Small intestine (tissue), 7 donors: Measurements from ENCODE around the gene FEM1A. TPM values are rescaled to one million over a fixed set of nuclear protein-coding genes. Genes with fewer than 3 reads are reported as not detected.
"Not testable (repeated sequence)": the region's sequence is repeated elsewhere in the genome, so short reads cannot be mapped to it uniquely, and the experiment has no call there.

Source experiments
- DNase-seq, 2 donors: peaks; one replicate each; pipeline versions ENCODE4 v3.0.0 to v3.0.0-alpha.2; 2013
- FAIRE-seq: peaks from 2 replicates; lab custom pipeline; 2012; peaks lifted over from hg19 to GRCh38; lab: Jason Lieb, UNC
- H3K27ac ChIP-seq, 3 donors: one replicate each; pipeline ENCODE4 v1.5.1; 2013; ENCODE audit warnings: low read length in 2 of 3, mild to moderate bottlenecking in 2 of 3, control low read depth in 1 of 3, inconsistent platforms in 1 of 3, low read depth in 1 of 3, moderate library complexity in 1 of 3
- H3K27me3 ChIP-seq, 3 donors: one replicate each; pipeline ENCODE4 v1.6.1; 2013; ENCODE audit warnings: low read length in 3 of 3, inconsistent platforms in 1 of 3; ENCODE audit not compliant: control insufficient read depth in 3 of 3, insufficient read depth in 3 of 3
- H3K36me3 ChIP-seq, 3 donors: one replicate each; pipeline ENCODE4 v1.6.1; 2013; ENCODE audit warnings: low read length in 3 of 3, inconsistent platforms in 1 of 3, low read depth in 1 of 3, mild to moderate bottlenecking in 1 of 3, moderate library complexity in 1 of 3; ENCODE audit not compliant: control insufficient read depth in 3 of 3, insufficient read depth in 2 of 3
- H3K4me1 ChIP-seq, 3 donors: one replicate each; pipeline ENCODE4 v1.6.1; 2013; ENCODE audit warnings: low read length in 2 of 3, inconsistent platforms in 1 of 3, low read depth in 1 of 3, mild to moderate bottlenecking in 1 of 3, moderate library complexity in 1 of 3; ENCODE audit not compliant: control insufficient read depth in 3 of 3, insufficient read depth in 2 of 3
- H3K4me3 ChIP-seq, 3 donors: one replicate each; pipeline ENCODE4 v1.5.1; 2013; ENCODE audit warnings: low read length in 3 of 3, control low read depth in 1 of 3, inconsistent platforms in 1 of 3, low read depth in 1 of 3, mild to moderate bottlenecking in 1 of 3, moderate library complexity in 1 of 3
- H3K9me3 ChIP-seq, 2 donors: one replicate each; pipeline ENCODE4 v1.6.1; 2013; ENCODE audit warnings: low read depth in 1 of 2, low read length in 1 of 2; ENCODE audit not compliant: control insufficient read depth in 2 of 2, insufficient read depth in 1 of 2
- WGBS, 3 donors: extraction: QIAGEN DNeasy Blood & Tissue Kit; methylation state at CpG; one replicate each; pipeline ENCODE4 v1.1.7; 2013; 5-methylcytosine and 5-hydroxymethylcytosine counted together
- polyA plus RNA-seq, 4 donors: library from polyadenylated mRNA; stranded (reverse) in 3 of 4; unstranded in 1 of 4; fragments of 200-250 nt in 3 of 4; fragments of 120-200 nt in 1 of 4; gene quantifications; one replicate each; pipeline versions ENCODE4 v1.2.1 to v1.2.3, GENCODE V29; 2013
- donor health status: healthy with polysubstance abuse.
- donor health status: control.
- donor health status: control.
- donor health status: Bipolar disorder and iron deficiency.
- donor health status: healthy.

Gene FEM1A
- polyA plus RNA-seq, 4 donors: 1.6 to 6.0 (median 3.2) TPM

DNA sequence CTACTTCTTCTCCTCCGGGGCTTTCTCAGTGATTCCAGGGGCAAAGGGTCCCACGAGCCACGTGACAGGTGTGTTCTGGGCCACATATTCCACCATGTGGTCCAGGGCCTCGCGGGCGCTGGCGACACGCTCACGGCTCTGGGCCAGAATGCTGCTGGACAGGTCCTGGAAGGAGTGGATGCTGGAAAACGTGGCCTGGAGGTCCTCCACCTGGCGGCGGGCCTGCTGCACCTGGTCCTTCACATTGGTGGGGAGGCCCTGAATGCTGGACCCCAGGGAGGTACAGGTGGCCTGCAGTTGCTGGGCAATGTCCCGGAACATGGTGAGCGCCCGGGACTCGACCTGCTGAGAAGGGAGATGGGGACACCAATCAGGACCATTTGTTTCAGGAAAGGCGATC lies 47.7 kb downstream of the FEM1A start:
- H3K9me3 ChIP-seq: no peaks in the 10 kb centered on the region
- H3K27me3 ChIP-seq: no peaks in the 10 kb centered on the region
- DNase-seq (no peak), FAIRE-seq (no peak)
- H3K36me3 ChIP-seq: peaks cover 7 to 65% (median 15%) of the 10 kb centered on the region in 3 donors
- H3K4me3 ChIP-seq: no peak overlapping the region
- H3K4me1 ChIP-seq: peaks cover 0 to 16% (median 0%) of the 10 kb centered on the region in 3 donors
- WGBS, 3 donors: 91 to 97% (median 96%) methylated on average over 17 of the region's 17 CpGs
- H3K27ac ChIP-seq: no peak overlapping the region

DNA sequence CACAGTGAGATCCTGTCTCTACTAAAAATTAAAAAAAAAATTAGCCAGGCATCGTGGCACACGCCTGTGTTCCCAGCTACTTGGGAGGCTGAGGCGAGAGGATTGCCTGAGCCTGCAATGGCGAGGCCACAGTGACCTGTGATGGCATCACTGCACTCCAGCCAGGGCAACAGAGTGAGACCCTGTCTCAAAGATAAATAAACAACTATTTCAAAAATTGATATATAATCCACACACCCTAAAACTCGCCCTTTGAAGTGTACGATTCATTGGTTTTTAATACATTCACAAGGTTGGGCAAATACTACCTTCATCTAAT lies 52.1 kb downstream of the FEM1A start:
- DNase-seq (no peak), FAIRE-seq (no peak)
- Histone ChIP-seq H3K9me3 (no peaks in the 10 kb centered on the region), H3K4me1 (peaks cover 0 to 22% (median 0%) of the 10 kb centered on the region in 3 donors), H3K27ac (peak overlapping the region in 2 of 3 donors; percentile 18 to 54), H3K4me3 (no peak overlapping the region), H3K36me3 (peaks cover 14 to 87% (median 16%) of the 10 kb centered on the region in 3 donors), H3K27me3 (no peaks in the 10 kb centered on the region)
- WGBS, 3 donors: 91 to 95% (median 93%) methylated on average over 6 of the region's 6 CpGs

DNA sequence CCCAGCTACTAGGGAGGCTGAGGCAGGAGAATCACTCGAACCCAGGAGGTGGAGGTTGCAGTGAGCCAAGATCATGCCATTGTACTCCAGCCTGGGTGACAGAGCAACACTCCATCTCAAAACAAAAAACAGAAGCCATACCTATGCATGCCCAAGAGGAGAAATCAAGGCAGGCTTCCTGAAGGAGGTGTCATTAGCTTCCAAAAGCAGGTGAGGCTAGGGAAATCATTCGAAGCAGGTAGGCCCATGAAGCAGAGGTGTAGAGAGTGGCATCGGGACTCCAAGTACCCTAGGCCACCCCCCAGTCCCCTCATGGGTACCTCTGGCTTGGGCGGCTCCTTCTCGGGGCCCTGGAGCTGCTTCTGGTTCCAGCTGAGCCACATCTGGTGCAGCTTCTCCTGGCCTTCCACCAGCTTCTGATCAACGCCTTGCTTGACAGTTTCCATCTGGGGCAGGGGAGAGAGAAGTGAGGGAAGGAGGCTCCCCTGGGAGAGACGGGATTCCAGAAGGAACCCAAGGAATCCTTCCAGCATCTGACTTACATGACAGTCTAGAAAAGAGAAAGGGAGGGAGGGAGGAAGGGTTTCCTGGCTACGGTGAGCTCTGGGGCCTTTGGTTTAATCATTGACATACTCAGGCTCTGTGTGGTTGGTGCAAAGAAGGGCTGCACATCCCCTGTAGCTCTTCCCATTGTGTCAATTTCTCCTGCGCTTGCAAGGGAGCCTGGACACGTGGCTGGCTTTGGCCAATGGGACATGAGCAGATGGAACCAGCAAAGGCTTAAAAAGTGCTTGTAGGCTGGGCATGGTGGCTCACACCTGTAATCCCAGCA lies 53.0 kb downstream of the FEM1A start:
- FAIRE-seq: no peak
- H3K36me3 ChIP-seq: peaks cover 8 to 86% (median 10%) of the 10 kb centered on the region in 3 donors

DNA sequence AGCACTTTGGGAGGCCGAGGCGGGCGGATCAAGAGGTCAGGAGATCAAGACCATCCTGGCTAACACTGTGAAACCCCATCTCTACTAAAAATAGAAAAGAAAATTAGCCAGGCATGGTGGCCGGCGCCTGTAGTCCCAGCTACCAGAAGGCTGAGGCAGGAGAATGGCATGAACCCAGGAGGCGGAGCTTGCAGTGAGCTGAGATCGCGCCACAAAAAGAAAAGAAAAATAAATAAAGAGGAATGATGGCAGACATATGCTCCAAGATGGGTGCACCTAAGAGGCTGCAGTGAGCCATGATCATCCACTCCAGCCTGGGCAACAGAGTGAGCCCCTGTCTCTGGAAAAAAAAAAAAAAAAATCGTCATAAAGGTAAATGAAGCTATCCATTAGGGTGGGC lies 54.4 kb downstream of the FEM1A start:
- not testable (repeated sequence) for H3K9me3 ChIP-seq, H3K27me3 ChIP-seq, DNase-seq, H3K4me3 ChIP-seq, H3K27ac ChIP-seq, FAIRE-seq
- WGBS, 3 donors: 63 to 88% (median 83%) methylated on average over 5 to 9 of the region's 9 CpGs
- peaks cover 0 to 22% (median 0%) of the 10 kb centered on the region in 3 donors for H3K4me1 ChIP-seq
- peaks cover 10 to 87% (median 10%) of the 10 kb centered on the region in 3 donors for H3K36me3 ChIP-seq

More for the DNA sequence above, 53.0 kb downstream of the FEM1A start:
- DNase-seq: peak; percentile 42 to 63
- no peak overlapping the region for H3K4me3 ChIP-seq
- H3K9me3 ChIP-seq: no peaks in the 10 kb centered on the region
- peaks cover 0 to 22% (median 0%) of the 10 kb centered on the region in 3 donors for H3K4me1 ChIP-seq
- 60 to 73% (median 70%) methylated on average over 10 of the region's 10 CpGs for WGBS, 3 donors
- no peaks in the 10 kb centered on the region for H3K27me3 ChIP-seq
- peak overlapping the region in 1 of 3 donors; percentile 39 for H3K27ac ChIP-seq

DNA sequence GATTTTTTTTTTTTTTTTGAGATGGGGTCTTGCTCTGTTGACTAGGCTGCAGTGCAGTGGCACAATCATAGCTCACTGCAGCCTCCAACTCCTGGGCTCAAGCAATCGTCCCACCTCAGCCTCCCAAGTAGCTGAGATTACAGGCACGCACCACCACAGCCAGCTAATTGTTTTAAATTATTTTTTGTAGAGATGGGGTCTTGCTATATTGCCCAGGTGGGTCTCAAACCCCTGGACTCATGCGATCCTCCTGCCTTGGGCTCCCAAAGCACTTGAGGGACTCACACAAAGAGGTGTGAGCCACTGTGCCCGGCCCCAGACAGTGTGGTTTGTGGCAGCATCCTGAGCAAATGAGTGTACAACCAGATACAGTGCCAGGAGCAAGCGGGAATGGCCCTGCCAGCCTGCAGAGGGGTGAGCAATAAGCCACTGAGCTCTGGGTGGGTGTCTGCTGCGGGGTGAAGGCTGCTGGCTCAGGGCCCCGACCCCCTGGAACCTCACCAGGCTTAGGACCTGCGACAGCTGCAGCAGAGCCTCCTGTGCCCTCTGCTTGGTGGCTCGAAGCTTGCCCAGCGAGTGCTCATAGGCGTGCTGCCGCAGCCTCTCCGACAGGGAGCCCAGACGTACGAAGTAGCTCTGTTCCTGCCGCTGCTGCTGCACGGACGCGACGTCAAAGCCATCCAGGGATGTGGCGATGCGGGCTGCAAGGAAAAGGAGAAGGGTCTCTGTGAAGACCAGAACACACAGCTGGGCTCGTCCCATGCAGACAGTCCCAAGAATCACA lies 55.8 kb downstream of the FEM1A start:
- Histone ChIP-seq H3K27me3 (no peaks in the 10 kb centered on the region), H3K4me1 (peaks cover 0 to 18% (median 0%) of the 10 kb centered on the region in 3 donors), H3K36me3 (peaks cover 10 to 91% (median 10%) of the 10 kb centered on the region in 3 donors), H3K9me3 (no peaks in the 10 kb centered on the region), H3K27ac (no peak overlapping the region), H3K4me3 (no peak overlapping the region)
- no peak for DNase-seq
- 94 to 98% (median 95%) methylated on average over 23 of the region's 23 CpGs for WGBS, 3 donors
- FAIRE-seq: no peak

DNA sequence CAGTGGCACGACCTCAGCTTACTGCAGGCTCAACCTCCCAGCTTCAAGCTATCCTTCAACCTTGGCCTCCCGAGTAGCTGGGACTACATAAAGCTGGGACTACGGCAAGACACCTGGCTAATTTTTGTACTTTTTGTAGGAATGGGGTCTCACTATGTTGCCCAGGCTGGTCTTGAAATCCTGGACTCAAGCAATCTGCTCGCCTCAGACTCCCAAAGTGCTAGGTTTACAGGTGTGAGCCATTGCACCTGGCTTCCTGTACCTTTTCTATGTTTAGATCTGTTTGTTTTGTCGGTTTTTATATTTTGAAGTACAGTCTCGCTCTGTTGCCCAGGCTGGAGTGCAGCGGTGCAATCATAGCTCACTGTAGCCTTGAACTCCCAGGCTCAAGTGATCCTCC lies 57.5 kb downstream of the FEM1A start:
- 85 to 92% (median 92%) methylated on average over 7 of the region's 7 CpGs for whole genome bisulfite sequencing, 3 donors
- Histone ChIP-seq H3K9me3 (no peaks in the 10 kb centered on the region), H3K4me3 (no peak overlapping the region), H3K27ac (no peak overlapping the region), H3K36me3 (peaks cover 10 to 91% (median 10%) of the 10 kb centered on the region in 3 donors), H3K27me3 (no peaks in the 10 kb centered on the region), H3K4me1 (peaks cover 0 to 6% (median 0%) of the 10 kb centered on the region in 3 donors)
- no peak for DNase-seq
- FAIRE-seq: no peak

Other genes starting within 250 kb of the FEM1A start
- 1 to 10 TPM in 3 of 4 donors, under 1 TPM in 1; 0.22 to 6.0 (median 2.0) TPM for gene SEMA6B, start 232.1 kb upstream of the FEM1A start, polyA plus RNA-seq
- 10 to 100 TPM in 3 of 4 donors, 1 to 10 TPM in 1; 8.9 to 24.6 (median 16.0) TPM for gene TNFAIP8L1, start 152.2 kb upstream of the FEM1A start, polyA plus RNA-seq
- 100 to 1,000 TPM in 2 of 4 donors, 10 to 100 TPM in 2; 45.8 to 220 (median 96.1) TPM for gene MYDGF, start 121.4 kb upstream of the FEM1A start, polyA plus RNA-seq
- gene DPP9, start 67.9 kb upstream of the FEM1A start, polyA plus RNA-seq: 10 to 100 TPM; 37.1 to 59.5 (median 43.3) TPM
- 10 to 100 TPM; 14.3 to 38.0 (median 20.6) TPM for gene TICAM1, start 40.0 kb downstream of the FEM1A start, polyA plus RNA-seq
- gene PLIN3, start 75.9 kb downstream of the FEM1A start, polyA plus RNA-seq: 100 to 1,000 TPM in 3 of 4 donors, 10 to 100 TPM in 1; 77.3 to 190 (median 145) TPM
- under 1 TPM in 2 of 4 donors, not detected in 2; 0.10 to 0.12 TPM for gene ARRDC5, start 111.2 kb downstream of the FEM1A start, polyA plus RNA-seq
- 10 to 100 TPM in 2 of 4 donors, 1 to 10 TPM in 1, under 1 TPM in 1; 0.67 to 18.5 (median 6.0) TPM for gene UHRF1, start 117.8 kb downstream of the FEM1A start, polyA plus RNA-seq
- 10 to 100 TPM in 2 of 4 donors, 1 to 10 TPM in 2; 8.1 to 12.0 (median 10.6) TPM for gene KDM4B, start 177.4 kb downstream of the FEM1A start, polyA plus RNA-seq